ENCODE measurements around the gene GLT1D1. TPM values are rescaled to one million over a fixed set of nuclear protein-coding genes. Genes with fewer than 3 reads are reported as not detected.

Gene GLT1D1
- total RNA-seq, 6 experiments from 2014 or later, result not detected

DNA sequence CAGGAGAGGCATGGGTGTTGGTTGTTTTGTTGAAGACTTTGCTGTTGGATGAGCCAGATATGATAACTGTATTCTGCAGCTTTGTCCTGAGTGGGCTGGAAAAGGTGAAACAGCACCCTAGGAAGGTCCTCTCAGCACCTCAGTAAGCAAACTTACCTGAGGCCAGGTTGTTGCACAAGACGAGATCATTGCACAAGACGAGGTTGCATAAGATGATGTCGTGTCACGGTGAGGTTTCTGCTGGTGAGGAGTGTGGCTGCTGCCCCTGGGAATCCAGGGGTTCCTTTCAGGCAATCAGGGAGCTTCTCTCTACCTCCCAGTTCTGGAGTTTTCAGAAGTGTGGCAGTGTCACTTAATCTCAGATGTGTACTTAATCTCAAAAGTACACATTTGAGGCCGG is 85.6 kb downstream of the GLT1D1 start:
- Mint-ChIP-seq H3K27ac (no peak overlapping the region), H3K36me3 (ENCODE audit: low read depth) (no peaks in the 10 kb centered on the region), H3K4me3 (no peak overlapping the region), H3K4me1 (ENCODE audit: low read depth) (no peaks in the 10 kb centered on the region), H3K9me3 (peaks cover 22% of the 10 kb centered on the region), H3K27me3 (ENCODE audit: insufficient read depth) (no peaks in the 10 kb centered on the region; the same call in 1 of the 2 replicates)
- TF ChIP-seq, protein P1, sequence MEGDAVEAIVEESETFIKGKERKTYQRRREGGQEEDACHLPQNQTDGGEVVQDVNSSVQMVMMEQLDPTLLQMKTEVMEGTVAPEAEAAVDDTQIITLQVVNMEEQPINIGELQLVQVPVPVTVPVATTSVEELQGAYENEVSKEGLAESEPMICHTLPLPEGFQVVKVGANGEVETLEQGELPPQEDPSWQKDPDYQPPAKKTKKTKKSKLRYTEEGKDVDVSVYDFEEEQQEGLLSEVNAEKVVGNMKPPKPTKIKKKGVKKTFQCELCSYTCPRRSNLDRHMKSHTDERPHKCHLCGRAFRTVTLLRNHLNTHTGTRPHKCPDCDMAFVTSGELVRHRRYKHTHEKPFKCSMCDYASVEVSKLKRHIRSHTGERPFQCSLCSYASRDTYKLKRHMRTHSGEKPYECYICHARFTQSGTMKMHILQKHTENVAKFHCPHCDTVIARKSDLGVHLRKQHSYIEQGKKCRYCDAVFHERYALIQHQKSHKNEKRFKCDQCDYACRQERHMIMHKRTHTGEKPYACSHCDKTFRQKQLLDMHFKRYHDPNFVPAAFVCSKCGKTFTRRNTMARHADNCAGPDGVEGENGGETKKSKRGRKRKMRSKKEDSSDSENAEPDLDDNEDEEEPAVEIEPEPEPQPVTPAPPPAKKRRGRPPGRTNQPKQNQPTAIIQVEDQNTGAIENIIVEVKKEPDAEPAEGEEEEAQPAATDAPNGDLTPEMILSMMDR (IDR thresholded peaks at IDR 0.05), result no peak
- no peak for DNase-seq

- no peak overlapping the region for H3K4me3 Mint-ChIP-seq
- TF ChIP-seq, protein P1 (IDR thresholded peaks at IDR 0.05), result no peak
These were observed 87.0 kb downstream of the GLT1D1 start for GRCh38 chr12:128940090-128940888.

DNA sequence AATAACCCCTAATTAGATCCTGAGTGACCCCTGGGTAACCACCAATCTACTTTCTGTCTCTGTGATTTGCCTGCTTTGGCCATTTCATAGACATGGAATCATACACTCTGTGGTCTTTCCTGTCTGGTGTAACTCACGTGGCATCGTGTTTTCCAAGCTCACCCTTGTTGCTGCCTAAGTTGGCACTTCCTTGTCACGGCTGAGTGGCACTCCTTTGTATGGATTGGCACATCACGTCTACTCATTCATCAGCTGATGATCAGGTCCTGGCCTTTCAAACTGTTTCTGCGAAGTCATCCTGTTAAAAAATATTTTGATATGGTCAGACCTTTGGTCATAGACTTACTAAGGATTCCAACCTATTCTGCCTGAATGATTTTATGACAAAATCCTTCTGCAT is 87.7 kb downstream of the GLT1D1 start:
- no peak overlapping the region for H3K4me3 Mint-ChIP-seq
- H3K36me3 Mint-ChIP-seq (ENCODE audit: low read depth), result peaks cover 3% of the 10 kb centered on the region; the same call in 1 of the 2 replicates
- no peaks in the 10 kb centered on the region; the same call in 1 of the 2 replicates for H3K27me3 Mint-ChIP-seq (ENCODE audit: insufficient read depth)
- TF ChIP-seq, protein P1 (IDR thresholded peaks at IDR 0.05), result no peak
- DNase-seq, result no peak
- peaks cover 21% of the 10 kb centered on the region for H3K9me3 Mint-ChIP-seq
- H3K27ac Mint-ChIP-seq, result no peak overlapping the region
- H3K4me1 Mint-ChIP-seq (ENCODE audit: low read depth), result no peaks in the 10 kb centered on the region

More at GRCh38 chr12:128940090-128940888, 87.0 kb downstream of the GLT1D1 start:
- no peaks in the 10 kb centered on the region for H3K4me1 Mint-ChIP-seq (ENCODE audit: low read depth)
- H3K36me3 Mint-ChIP-seq (ENCODE audit: low read depth), result no peaks in the 10 kb centered on the region
- peaks cover 16% of the 10 kb centered on the region for H3K9me3 Mint-ChIP-seq
- H3K27me3 Mint-ChIP-seq (ENCODE audit: insufficient read depth), result no peaks in the 10 kb centered on the region; the same call in 1 of the 2 replicates
- DNase-seq, result no peak
- H3K27ac Mint-ChIP-seq, result no peak overlapping the region

DNA sequence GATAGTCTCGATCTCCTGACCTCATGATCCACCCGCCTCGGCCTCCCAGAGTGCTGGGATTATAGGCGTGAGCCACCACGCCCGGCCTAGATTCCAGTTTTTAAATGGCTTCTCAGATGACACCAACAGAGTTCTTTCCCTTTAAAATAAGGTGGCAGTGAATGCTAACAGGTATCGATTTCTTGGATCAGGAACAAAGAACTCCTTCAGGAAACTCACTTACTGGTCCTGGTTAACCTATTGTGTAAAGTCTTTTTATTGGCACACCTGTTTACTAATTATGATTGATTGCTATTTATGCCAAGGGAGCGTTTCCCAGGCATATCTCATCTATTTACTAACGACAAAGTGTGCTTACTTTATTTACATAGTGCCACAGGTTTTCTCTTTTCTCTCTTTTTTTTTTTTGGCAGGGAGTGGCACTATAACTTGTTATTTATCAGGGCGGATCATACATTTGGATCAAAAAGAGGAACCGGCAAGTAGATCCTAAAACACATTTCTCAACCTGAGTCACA is 89.7 kb downstream of the GLT1D1 start:
- Mint-ChIP-seq H3K27ac (no peak overlapping the region), H3K9me3 (peaks cover 35% of the 10 kb centered on the region), H3K27me3 (ENCODE audit: insufficient read depth) (no peaks in the 10 kb centered on the region; the same call in 1 of the 2 replicates), H3K4me1 (ENCODE audit: low read depth) (no peaks in the 10 kb centered on the region), H3K4me3 (no peak overlapping the region), H3K36me3 (ENCODE audit: low read depth) (peaks cover 4% of the 10 kb centered on the region; the same call in 1 of the 2 replicates)
- no peak for DNase-seq
- TF ChIP-seq, protein P1 (IDR thresholded peaks at IDR 0.05), result no peak

DNA sequence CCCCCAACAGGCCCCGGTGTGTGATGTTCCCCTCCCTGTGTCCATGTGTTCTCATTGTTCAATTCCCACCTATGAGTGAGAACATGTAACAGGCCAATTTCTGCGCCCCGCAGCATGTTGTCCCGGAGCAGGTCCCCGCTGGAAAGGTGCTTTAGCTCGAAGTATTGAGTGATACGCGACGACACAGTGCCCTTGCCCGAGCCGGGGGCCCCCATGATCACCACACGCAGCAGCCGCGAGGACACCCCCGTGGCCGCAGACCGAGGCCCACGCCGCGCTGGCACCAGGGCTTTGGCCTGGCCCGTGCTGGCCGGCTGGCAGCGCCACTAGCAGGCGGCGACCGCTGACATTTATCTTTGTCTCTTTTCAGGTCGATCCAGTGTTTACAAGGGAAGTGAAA is 91.7 kb downstream of the GLT1D1 start:
- H3K9me3 Mint-ChIP-seq, result peaks cover 35% of the 10 kb centered on the region
- no peak overlapping the region for H3K4me3 Mint-ChIP-seq
- H3K4me1 Mint-ChIP-seq (ENCODE audit: low read depth), result no peaks in the 10 kb centered on the region
- TF ChIP-seq, protein P1 (IDR thresholded peaks at IDR 0.05), result no peak
- H3K27me3 Mint-ChIP-seq (ENCODE audit: insufficient read depth), result no peaks in the 10 kb centered on the region; the same call in 1 of the 2 replicates
- peaks cover 4% of the 10 kb centered on the region; the same call in 1 of the 2 replicates for H3K36me3 Mint-ChIP-seq (ENCODE audit: low read depth)
- no peak overlapping the region for H3K27ac Mint-ChIP-seq
- no peak for DNase-seq

All from HFFc6 (cell line).